Measurements from ENCODE around the gene AACS. TPM values are rescaled to one million over a fixed set of nuclear protein-coding genes. Genes with fewer than 3 reads are reported as not detected.

AACS gene
- total RNA-seq, 1 donor from 2014 or later: 31.3 TPM

GRCh38 chr12:125089626-125090025 is 24.4 kb downstream of the AACS start:
- Histone ChIP-seq H3K4me3 (no peak overlapping the region), H3K9me3 (no peaks in the 10 kb centered on the region), H3K27ac (no peak overlapping the region), H3K36me3 (peaks cover 26% of the 10 kb centered on the region), H3K4me1 (peaks cover 5% of the 10 kb centered on the region), H3K27me3 (no peaks in the 10 kb centered on the region)
- no peak for ATAC-seq
- TF ChIP-seq CTCF (IDR thresholded peaks at IDR 0.05): no peak
- DNase-seq: no peak
- intact Hi-C loops (cut with DNase I): no loop called here

DNA sequence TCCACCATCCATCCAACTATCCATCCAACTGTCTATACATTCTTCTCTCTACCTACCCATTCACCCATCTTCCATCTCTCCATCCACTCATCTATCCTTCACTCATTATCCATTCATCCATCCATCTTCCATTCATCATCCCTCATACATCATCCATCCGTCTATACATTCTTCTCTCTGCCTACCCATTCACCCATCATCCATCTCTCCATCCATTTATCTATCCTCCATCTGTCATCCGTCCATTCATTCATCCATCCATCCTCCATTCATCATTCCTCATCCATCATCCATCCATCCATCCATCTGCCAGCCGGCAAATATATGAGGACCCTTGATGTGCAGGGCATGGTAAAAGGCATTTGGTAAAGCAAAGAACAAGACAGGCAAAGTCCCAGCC is 25.2 kb downstream of the AACS start:
- Histone ChIP-seq H3K27ac (no peak overlapping the region), H3K36me3 (peaks cover 22% of the 10 kb centered on the region), H3K27me3 (no peaks in the 10 kb centered on the region), H3K4me3 (no peak overlapping the region), H3K9me3 (no peaks in the 10 kb centered on the region), H3K4me1 (peaks cover 5% of the 10 kb centered on the region)
- no peak for ATAC-seq
- no peak for DNase-seq
- TF ChIP-seq CTCF (IDR thresholded peaks at IDR 0.05): no peak
- intact Hi-C loops (cut with DNase I): no loop called here

- Histone ChIP-seq H3K4me3 (no peak overlapping the region), H3K27me3 (no peaks in the 10 kb centered on the region), H3K4me1 (peaks cover 5% of the 10 kb centered on the region), H3K36me3 (peaks cover 15% of the 10 kb centered on the region), H3K9me3 (no peaks in the 10 kb centered on the region), H3K27ac (no peak overlapping the region)
- intact Hi-C loops (cut with DNase I): no loop called here
- ATAC-seq (no peak), DNase-seq (no peak)
- TF ChIP-seq CTCF (IDR thresholded peaks at IDR 0.05): no peak
These were observed 26.2 kb downstream of the AACS start for GRCh38 chr12:125091401-125091800.

- Histone ChIP-seq H3K4me3 (no peak overlapping the region), H3K36me3 (peaks cover 10% of the 10 kb centered on the region), H3K27me3 (no peaks in the 10 kb centered on the region), H3K4me1 (peaks cover 5% of the 10 kb centered on the region), H3K9me3 (no peaks in the 10 kb centered on the region), H3K27ac (no peak overlapping the region)
- no peak for ATAC-seq
- DNase-seq: no peak
- TF ChIP-seq CTCF (IDR thresholded peaks at IDR 0.05): no peak
- intact Hi-C loops (cut with DNase I): no loop called here
These were observed 27.1 kb downstream of the AACS start for GRCh38 chr12:125092108-125092871.

GRCh38 chr12:125092872-125093680 is 27.8 kb downstream of the AACS start:
- DNase-seq (no peak), ATAC-seq (peak; percentile 77)
- Histone ChIP-seq H3K4me3 (no peak overlapping the region), H3K27ac (no peak overlapping the region), H3K36me3 (peaks cover 7% of the 10 kb centered on the region), H3K9me3 (no peaks in the 10 kb centered on the region), H3K27me3 (no peaks in the 10 kb centered on the region), H3K4me1 (peaks cover 5% of the 10 kb centered on the region)
- no peak for TF ChIP-seq CTCF (IDR thresholded peaks at IDR 0.05)
- intact Hi-C loops (cut with DNase I): no loop called here
